Measurements from ENCODE around the gene DGKQ. TPM values are rescaled to one million over a fixed set of nuclear protein-coding genes. Genes with fewer than 3 reads are reported as not detected.

The DGKQ gene
- total RNA-seq, 1 donor from 2014 or later, result 26.2 TPM

- Mint-ChIP-seq H3K4me3 (ENCODE audit: unreplicated experiment) (no peak overlapping the region), H3K36me3 (ENCODE audit: unreplicated experiment) (no peaks in the 10 kb centered on the region)
Observed at GRCh38 chr4:967113-968104, 6.0 kb downstream of the DGKQ start.

GRCh38 chr4:966266-967112, 6.9 kb downstream of the DGKQ start:
- no peaks in the 10 kb centered on the region for H3K36me3 Mint-ChIP-seq (ENCODE audit: unreplicated experiment)
- peaks cover 8% of the 10 kb centered on the region for H3K4me1 Mint-ChIP-seq (ENCODE audit: low read depth, unreplicated experiment)
- H3K4me3 Mint-ChIP-seq (ENCODE audit: unreplicated experiment), result no peak overlapping the region
- no peak for TF ChIP-seq CTCF (IDR thresholded peaks at IDR 0.05; ENCODE audit: partially characterized antibody, unreplicated experiment)
- no peak overlapping the region for H3K27ac Mint-ChIP-seq (ENCODE audit: unreplicated experiment)
- peaks cover 8% of the 10 kb centered on the region for H3K27me3 Mint-ChIP-seq (ENCODE audit: unreplicated experiment)
- DNase-seq, result no peak
- peaks cover 3% of the 10 kb centered on the region for H3K9me3 Mint-ChIP-seq (ENCODE audit: unreplicated experiment)

More at GRCh38 chr4:967113-968104, 6.0 kb downstream of the DGKQ start:
- H3K9me3 Mint-ChIP-seq (ENCODE audit: unreplicated experiment), result no peaks in the 10 kb centered on the region
- TF ChIP-seq CTCF (IDR thresholded peaks at IDR 0.05; ENCODE audit: partially characterized antibody, unreplicated experiment), result no peak
- DNase-seq, result peak; percentile 62
- peaks cover 8% of the 10 kb centered on the region for H3K4me1 Mint-ChIP-seq (ENCODE audit: low read depth, unreplicated experiment)
- H3K27ac Mint-ChIP-seq (ENCODE audit: unreplicated experiment), result no peak overlapping the region
- H3K27me3 Mint-ChIP-seq (ENCODE audit: unreplicated experiment), result peaks cover 6% of the 10 kb centered on the region

- no peak overlapping the region for H3K4me3 Mint-ChIP-seq (ENCODE audit: unreplicated experiment)
- TF ChIP-seq CTCF (IDR thresholded peaks at IDR 0.05; ENCODE audit: partially characterized antibody, unreplicated experiment), result no peak
- peaks cover 3% of the 10 kb centered on the region for H3K9me3 Mint-ChIP-seq (ENCODE audit: unreplicated experiment)
- no peaks in the 10 kb centered on the region for H3K36me3 Mint-ChIP-seq (ENCODE audit: unreplicated experiment)
- peaks cover 7% of the 10 kb centered on the region for H3K27me3 Mint-ChIP-seq (ENCODE audit: unreplicated experiment)
- no peak overlapping the region for H3K27ac Mint-ChIP-seq (ENCODE audit: unreplicated experiment)
- H3K4me1 Mint-ChIP-seq (ENCODE audit: low read depth, unreplicated experiment), result peaks cover 7% of the 10 kb centered on the region
- DNase-seq, result peak; percentile 10
Observed at GRCh38 chr4:965766-966134, 7.6 kb downstream of the DGKQ start.

GRCh38 chr4:965048-965765, 8.2 kb downstream of the DGKQ start:
- Mint-ChIP-seq H3K27ac (ENCODE audit: unreplicated experiment) (no peak overlapping the region), H3K4me1 (ENCODE audit: low read depth, unreplicated experiment) (peaks cover 2% of the 10 kb centered on the region), H3K4me3 (ENCODE audit: unreplicated experiment) (no peak overlapping the region), H3K9me3 (ENCODE audit: unreplicated experiment) (peaks cover 3% of the 10 kb centered on the region), H3K27me3 (ENCODE audit: unreplicated experiment) (peaks cover 5% of the 10 kb centered on the region), H3K36me3 (ENCODE audit: unreplicated experiment) (no peaks in the 10 kb centered on the region)
- DNase-seq, result peak; percentile 18
- TF ChIP-seq CTCF (IDR thresholded peaks at IDR 0.05; ENCODE audit: partially characterized antibody, unreplicated experiment), result no peak

Data from glutamatergic neuron (in vitro differentiated cells).